ENCODE results near the gene RNF31. TPM values are rescaled to one million over a fixed set of nuclear protein-coding genes. Genes with fewer than 3 reads are reported as not detected.

RNF31 gene
- total RNA-seq, 2 experiments from 2014 or later, result 37.8 to 57.8 TPM

DNA sequence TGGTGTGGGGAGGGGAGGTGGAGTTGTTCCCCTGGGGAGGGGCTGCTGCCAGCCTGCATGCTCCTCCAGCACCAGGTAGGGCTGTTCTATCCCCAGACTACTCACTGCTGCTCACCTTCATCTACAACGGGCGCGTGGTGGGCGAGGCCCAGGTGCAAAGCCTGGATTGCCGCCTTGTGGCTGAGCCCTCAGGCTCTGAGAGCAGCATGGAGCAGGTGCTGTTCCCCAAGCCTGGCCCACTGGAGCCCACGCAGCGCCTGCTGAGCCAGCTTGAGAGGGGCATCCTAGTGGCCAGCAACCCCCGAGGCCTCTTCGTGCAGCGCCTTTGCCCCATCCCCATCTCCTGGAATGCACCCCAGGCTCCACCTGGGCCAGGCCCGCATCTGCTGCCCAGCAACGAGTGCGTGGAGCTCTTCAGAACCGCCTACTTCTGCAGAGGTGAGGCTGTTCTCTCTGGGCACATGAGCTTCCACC, 17.3 kb downstream of the RNF31 start:
- ChIA-PET CTCF (ENCODE audit: unreplicated experiment) (no interaction called here), POLR2A (no interaction called here)
- H3K79me2 ChIP-seq (ENCODE audit: insufficient read depth, low read depth, low read length), result peaks cover 7% of the 10 kb centered on the region; the same call in 1 of the 2 replicates
- no peak overlapping the region for H3K4me3 ChIP-seq (ENCODE audit: low read depth, low read length, poor library complexity, severe bottlenecking)
- BruUV-seq (replicated peaks), result no TSS peak
- TF ChIP-seq, protein P1, sequence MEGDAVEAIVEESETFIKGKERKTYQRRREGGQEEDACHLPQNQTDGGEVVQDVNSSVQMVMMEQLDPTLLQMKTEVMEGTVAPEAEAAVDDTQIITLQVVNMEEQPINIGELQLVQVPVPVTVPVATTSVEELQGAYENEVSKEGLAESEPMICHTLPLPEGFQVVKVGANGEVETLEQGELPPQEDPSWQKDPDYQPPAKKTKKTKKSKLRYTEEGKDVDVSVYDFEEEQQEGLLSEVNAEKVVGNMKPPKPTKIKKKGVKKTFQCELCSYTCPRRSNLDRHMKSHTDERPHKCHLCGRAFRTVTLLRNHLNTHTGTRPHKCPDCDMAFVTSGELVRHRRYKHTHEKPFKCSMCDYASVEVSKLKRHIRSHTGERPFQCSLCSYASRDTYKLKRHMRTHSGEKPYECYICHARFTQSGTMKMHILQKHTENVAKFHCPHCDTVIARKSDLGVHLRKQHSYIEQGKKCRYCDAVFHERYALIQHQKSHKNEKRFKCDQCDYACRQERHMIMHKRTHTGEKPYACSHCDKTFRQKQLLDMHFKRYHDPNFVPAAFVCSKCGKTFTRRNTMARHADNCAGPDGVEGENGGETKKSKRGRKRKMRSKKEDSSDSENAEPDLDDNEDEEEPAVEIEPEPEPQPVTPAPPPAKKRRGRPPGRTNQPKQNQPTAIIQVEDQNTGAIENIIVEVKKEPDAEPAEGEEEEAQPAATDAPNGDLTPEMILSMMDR (conservative IDR thresholded peaks at IDR 0.05; ENCODE audit: low read length), result no peak
- TF ChIP-seq EZH2phosphoT487 (IDR thresholded peaks at IDR 0.05; ENCODE audit: borderline replicate concordance, low read depth, low read length), result no peak
- H3K27ac ChIP-seq (ENCODE audit: low read depth, low read length, poor library complexity, severe bottlenecking), result no peak overlapping the region
- H2AFZ ChIP-seq (ENCODE audit: low read length), result no peak overlapping the region
- DNase-seq (ENCODE audit: low spot score), result no peak
- peaks cover 49% of the 10 kb centered on the region for H3K36me3 ChIP-seq (ENCODE audit: insufficient read depth, low read length)
- no peaks in the 10 kb centered on the region for H3K9me2 ChIP-seq (ENCODE audit: insufficient read depth, low read length)
- H4K20me1 ChIP-seq (ENCODE audit: insufficient read depth, low read length), result no peaks in the 10 kb centered on the region
- H3K9me3 ChIP-seq (ENCODE audit: low read length), result no peaks in the 10 kb centered on the region
- H3K4me2 ChIP-seq (ENCODE audit: low read length), result no peak overlapping the region
- H3K4me1 ChIP-seq (ENCODE audit: insufficient read depth, low read length, poor library complexity, severe bottlenecking), result peaks cover 16% of the 10 kb centered on the region
- intact Hi-C loops (cut with micrococcal nuclease; ENCODE audit: unreplicated experiment), result no loop called here

DNA sequence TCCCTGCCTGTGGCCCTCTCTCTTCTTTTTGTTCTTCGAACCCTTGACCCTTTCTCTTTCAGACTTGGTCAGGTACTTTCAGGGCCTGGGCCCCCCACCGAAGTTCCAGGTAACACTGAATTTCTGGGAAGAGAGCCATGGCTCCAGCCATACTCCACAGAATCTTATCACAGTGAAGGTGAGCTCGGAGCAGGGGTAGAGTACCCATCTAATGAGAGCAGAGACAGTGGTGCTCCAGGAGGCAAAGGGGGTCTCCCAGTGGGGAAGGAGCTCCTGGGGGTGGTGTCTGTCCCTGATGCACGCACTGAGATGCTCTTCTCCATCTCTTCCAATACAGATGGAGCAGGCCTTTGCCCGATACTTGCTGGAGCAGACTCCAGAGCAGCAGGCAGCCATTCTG, 18.5 kb downstream of the RNF31 start:
- Histone ChIP-seq H3K79me2 (ENCODE audit: insufficient read depth, low read depth, low read length) (peaks cover 7% of the 10 kb centered on the region; the same call in 1 of the 2 replicates), H3K27ac (ENCODE audit: low read depth, low read length, poor library complexity, severe bottlenecking) (no peak overlapping the region), H3K36me3 (ENCODE audit: insufficient read depth, low read length) (peaks cover 37% of the 10 kb centered on the region), H4K20me1 (ENCODE audit: insufficient read depth, low read length) (no peaks in the 10 kb centered on the region), H3K4me1 (ENCODE audit: insufficient read depth, low read length, poor library complexity, severe bottlenecking) (peaks cover 11% of the 10 kb centered on the region), H2AFZ (ENCODE audit: low read length) (no peak overlapping the region), H3K4me2 (ENCODE audit: low read length) (no peak overlapping the region), H3K4me3 (ENCODE audit: low read depth, low read length, poor library complexity, severe bottlenecking) (no peak overlapping the region), H3K9me3 (ENCODE audit: low read length) (no peaks in the 10 kb centered on the region), H3K9me2 (ENCODE audit: insufficient read depth, low read length) (no peaks in the 10 kb centered on the region)
- intact Hi-C loops (cut with micrococcal nuclease; ENCODE audit: unreplicated experiment), result no loop called here
- TF ChIP-seq, protein P1 (conservative IDR thresholded peaks at IDR 0.05; ENCODE audit: low read length), result no peak
- no peak for TF ChIP-seq EZH2phosphoT487 (IDR thresholded peaks at IDR 0.05; ENCODE audit: borderline replicate concordance, low read depth, low read length)
- CTCF ChIA-PET (ENCODE audit: unreplicated experiment), result no interaction called here
- BruUV-seq (replicated peaks), result no TSS peak
- DNase-seq (ENCODE audit: low spot score), result no peak
- POLR2A ChIA-PET, result no interaction called here

DNA sequence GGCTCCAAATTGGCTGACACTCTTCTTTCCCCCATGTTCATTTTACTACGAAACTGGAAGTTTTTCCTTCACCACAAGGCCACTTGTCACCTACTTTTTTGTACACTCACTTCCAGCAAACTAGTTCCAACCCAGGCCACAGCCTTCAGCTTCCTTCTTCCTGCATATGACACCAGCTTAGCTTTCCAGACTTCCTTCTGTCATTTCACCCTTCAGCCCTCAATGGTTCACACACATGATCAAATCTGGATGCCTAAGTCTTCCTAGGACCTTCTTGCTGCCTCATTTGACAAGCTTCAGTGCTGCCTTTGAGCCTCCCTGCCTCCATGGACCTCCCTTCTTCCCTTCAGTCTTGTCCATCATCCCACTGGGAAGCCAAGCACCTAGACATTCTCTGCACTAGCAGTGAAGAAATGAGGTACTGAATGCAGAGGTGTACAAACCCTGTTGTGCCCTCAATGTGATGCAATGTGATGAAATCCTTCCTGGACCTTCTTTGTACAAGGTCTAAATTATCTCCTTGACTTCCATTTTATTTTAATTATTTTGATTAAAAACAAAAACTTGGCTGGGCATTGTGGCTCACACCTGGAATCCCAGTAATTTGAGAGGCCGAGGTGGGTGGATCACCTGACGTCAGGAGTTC, 20.3 kb downstream of the RNF31 start:
- Histone ChIP-seq H3K9me3 (ENCODE audit: low read length) (no peaks in the 10 kb centered on the region), H3K27ac (ENCODE audit: low read depth, low read length, poor library complexity, severe bottlenecking) (no peak overlapping the region), H4K20me1 (ENCODE audit: insufficient read depth, low read length) (no peaks in the 10 kb centered on the region), H3K4me2 (ENCODE audit: low read length) (no peak overlapping the region), H3K36me3 (ENCODE audit: insufficient read depth, low read length) (peaks cover 36% of the 10 kb centered on the region), H3K9me2 (ENCODE audit: insufficient read depth, low read length) (no peaks in the 10 kb centered on the region), H3K79me2 (ENCODE audit: insufficient read depth, low read depth, low read length) (no peaks in the 10 kb centered on the region), H3K4me1 (ENCODE audit: insufficient read depth, low read length, poor library complexity, severe bottlenecking) (no peaks in the 10 kb centered on the region), H3K4me3 (ENCODE audit: low read depth, low read length, poor library complexity, severe bottlenecking) (no peak overlapping the region), H2AFZ (ENCODE audit: low read length) (no peak overlapping the region)
- TF ChIP-seq, protein P1 (conservative IDR thresholded peaks at IDR 0.05; ENCODE audit: low read length), result no peak
- no peak for TF ChIP-seq EZH2phosphoT487 (IDR thresholded peaks at IDR 0.05; ENCODE audit: borderline replicate concordance, low read depth, low read length)
- no peak for DNase-seq (ENCODE audit: low spot score)
- intact Hi-C loops (cut with micrococcal nuclease; ENCODE audit: unreplicated experiment), result no loop called here
- ChIA-PET POLR2A (interaction anchor here (0.7 to 0.8 kb wide), 2 partner anchors 10 to 1238 kb away, joined by 3 to 4 read pairs; partner anchors contain the start of gene PRMT5), CTCF (ENCODE audit: unreplicated experiment) (no interaction called here)
- no TSS peak for BruUV-seq (replicated peaks)

All from OCI-LY7 (cell line).